Heart right ventricle (tissue), 16 donors: ENCODE data around the gene NSFL1C. TPM values are rescaled to one million over a fixed set of nuclear protein-coding genes. Genes with fewer than 3 reads are reported as not detected.

ENCODE experiments used
- ATAC-seq, 8 donors: fragments of 200-7000 bp; cut with Tn5 transposase; one replicate each; pipeline ENCODE4 v1.9.1; 2020; ENCODE audit warnings: mild to moderate bottlenecking in 8 of 8, moderate library complexity in 8 of 8, moderate number of reproducible peaks in 1 of 8
- DNase-seq, 2 donors: peaks; one replicate each; pipeline ENCODE4 v3.0.0-alpha.2; 2020
- H3K27ac ChIP-seq, 10 donors: fragments of 200-600 bp; sonication (generic) in 2 of 10; one replicate each; pipeline versions ENCODE4 v1.5.0 to v1.8.0; 2020 to 2022; ENCODE audit warnings: mild to moderate bottlenecking in 3 of 10
- H3K27me3 ChIP-seq, 7 donors: fragments of 200-600 bp; one replicate each; pipeline ENCODE4 v1.8.0; 2021 to 2022; ENCODE audit warnings: mild to moderate bottlenecking in 2 of 7
- H3K36me3 ChIP-seq, 9 donors: fragments of 200-600 bp; sonication (generic) in 1 of 9; one replicate each; pipeline versions ENCODE4 v1.5.0 to v1.8.0; 2020 to 2022; ENCODE audit warnings: mild to moderate bottlenecking in 2 of 9
- H3K4me1 ChIP-seq, 9 donors: fragments of 200-600 bp; sonication (generic) in 1 of 9; one replicate each; pipeline versions ENCODE4 v1.5.0 to v1.8.0; 2020 to 2022; ENCODE audit warnings: mild to moderate bottlenecking in 4 of 9
- H3K4me3 ChIP-seq, 10 donors: fragments of 200-600 bp; sonication (generic) in 2 of 10; one replicate each; pipeline versions ENCODE4 v1.5.0 to v1.8.0; 2020 to 2022; ENCODE audit warnings: mild to moderate bottlenecking in 7 of 10, moderate library complexity in 2 of 10
- H3K9me3 ChIP-seq, 11 donors: fragments of 200-600 bp in 10 of 11; sonication (generic) in 2 of 11; one replicate each; pipeline versions ENCODE4 v1.5.0 to v1.8.0; 2013 to 2022; ENCODE audit warnings: mild to moderate bottlenecking in 2 of 11, control low read depth in 1 of 11, moderate library complexity in 1 of 11
- WGBS, 2 donors: extraction: QIAGEN DNeasy Blood & Tissue Kit; methylation state at CpG; one replicate each; pipeline ENCODE4 v1.1.7; 2013; ENCODE audit warnings: inconsistent platforms in 1 of 2; 5-methylcytosine and 5-hydroxymethylcytosine counted together
- intact Hi-C, 10 donors: fragments of 100-400 bp; cut with DNase I; formaldehyde crosslinking; loops; one replicate each; pipeline versions ENCODE4 v1.11.1 to v1.14.2; 2022
- polyA plus RNA-seq, 2 donors: library from polyadenylated mRNA; stranded (reverse); fragments of 200-250 nt; gene quantifications; one replicate each; pipeline ENCODE4 v1.2.3, GENCODE V29; 2013
- total RNA-seq, 10 donors: library from RNA; stranded (reverse); fragmentation: NEBNext Ultra II Directional in 3 of 10; extraction: Animal tissue kit (Norgen Biotek cat#: 25700) in 3 of 10; gene quantifications; one replicate each; pipeline versions ENCODE4 v1.2.1 to v1.2.4, GENCODE V29; 2021 to 2023
- TF ChIP-seq, protein P1 (sequence below), 9 donors: fragments of 200-600 bp; sonication (generic) in 2 of 9; IDR thresholded peaks; one replicate each; pipeline versions ENCODE4 v1.5.0 to v1.8.0; 2021 to 2022; ENCODE audit warnings: antibody characterized with exemption in 9 of 9, mild to moderate bottlenecking in 5 of 9, moderate library complexity in 1 of 9
- donor health status: Arrhythmogenic right ventricular cardiomyopathy.
- donor health status: ischemic (EF 13 %, LVEDD 7.1; RV severe dilation, severe dysfunction).
- donor health status: healthy with polysubstance abuse.
- donor health status: DM: no; HTN: yes; CAD: no.
- donor health status: DM: no; HTN: no; CAD: no.
- donor health status: ischemic (EF 25% LVEDD 6.9; RV normal size, moderate dysfunction).
- donor health status: ischemic (EF 25% LVEDD 5.7; RV mildly dilated, moderate dysfunction).
- donor health status: healthy.
- donor health status: DM: yes; HTN: yes; CAD: no.
- donor health status: Ischemic cardiomyopathy.
- donor health status: ischemic (EF 35%, LVEDD 5.7; RV mildly dilated, moderate dysfunction).
- donor health status: nonischemic (EF 11% LVEDD 7.7; RV severe dilation, severe dysfunction).
- donor health status: DM: yes; HTN: yes; CAD: no.
- donor health status: PGD.
- donor health status: ischemic (EF 29% LVEDD 5.4; RV normal size, mild dysfunction).
- donor health status: nonischemic (EF 23%, LVEDD 6.1; RV moderate dilation, normal function).

The NSFL1C gene
- total and polyA plus RNA-seq, 12 donors: 39.4 to 75.6 (median 62.7) TPM

- WGBS, 2 donors: 83 to 86% methylated on average over 2 of the region's 2 CpGs
- TF ChIP-seq, protein P1, sequence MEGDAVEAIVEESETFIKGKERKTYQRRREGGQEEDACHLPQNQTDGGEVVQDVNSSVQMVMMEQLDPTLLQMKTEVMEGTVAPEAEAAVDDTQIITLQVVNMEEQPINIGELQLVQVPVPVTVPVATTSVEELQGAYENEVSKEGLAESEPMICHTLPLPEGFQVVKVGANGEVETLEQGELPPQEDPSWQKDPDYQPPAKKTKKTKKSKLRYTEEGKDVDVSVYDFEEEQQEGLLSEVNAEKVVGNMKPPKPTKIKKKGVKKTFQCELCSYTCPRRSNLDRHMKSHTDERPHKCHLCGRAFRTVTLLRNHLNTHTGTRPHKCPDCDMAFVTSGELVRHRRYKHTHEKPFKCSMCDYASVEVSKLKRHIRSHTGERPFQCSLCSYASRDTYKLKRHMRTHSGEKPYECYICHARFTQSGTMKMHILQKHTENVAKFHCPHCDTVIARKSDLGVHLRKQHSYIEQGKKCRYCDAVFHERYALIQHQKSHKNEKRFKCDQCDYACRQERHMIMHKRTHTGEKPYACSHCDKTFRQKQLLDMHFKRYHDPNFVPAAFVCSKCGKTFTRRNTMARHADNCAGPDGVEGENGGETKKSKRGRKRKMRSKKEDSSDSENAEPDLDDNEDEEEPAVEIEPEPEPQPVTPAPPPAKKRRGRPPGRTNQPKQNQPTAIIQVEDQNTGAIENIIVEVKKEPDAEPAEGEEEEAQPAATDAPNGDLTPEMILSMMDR (IDR thresholded peaks at IDR 0.05): no peak
- intact Hi-C loops: no loop called here
- Histone ChIP-seq H3K27me3 (peaks cover 0 to 6% (median 2%) of the 10 kb centered on the region in 7 donors), H3K27ac (no peak overlapping the region), H3K4me3 (no peak overlapping the region), H3K9me3 (no peaks in the 10 kb centered on the region), H3K4me1 (peaks cover 0 to 48% (median 0%) of the 10 kb centered on the region in 9 donors), H3K36me3 (no peaks in the 10 kb centered on the region)
- ATAC-seq: no peak
- DNase-seq: no peak
Observed at GRCh38 chr20:1486566-1486965, 19.9 kb upstream of the NSFL1C start.

DNA sequence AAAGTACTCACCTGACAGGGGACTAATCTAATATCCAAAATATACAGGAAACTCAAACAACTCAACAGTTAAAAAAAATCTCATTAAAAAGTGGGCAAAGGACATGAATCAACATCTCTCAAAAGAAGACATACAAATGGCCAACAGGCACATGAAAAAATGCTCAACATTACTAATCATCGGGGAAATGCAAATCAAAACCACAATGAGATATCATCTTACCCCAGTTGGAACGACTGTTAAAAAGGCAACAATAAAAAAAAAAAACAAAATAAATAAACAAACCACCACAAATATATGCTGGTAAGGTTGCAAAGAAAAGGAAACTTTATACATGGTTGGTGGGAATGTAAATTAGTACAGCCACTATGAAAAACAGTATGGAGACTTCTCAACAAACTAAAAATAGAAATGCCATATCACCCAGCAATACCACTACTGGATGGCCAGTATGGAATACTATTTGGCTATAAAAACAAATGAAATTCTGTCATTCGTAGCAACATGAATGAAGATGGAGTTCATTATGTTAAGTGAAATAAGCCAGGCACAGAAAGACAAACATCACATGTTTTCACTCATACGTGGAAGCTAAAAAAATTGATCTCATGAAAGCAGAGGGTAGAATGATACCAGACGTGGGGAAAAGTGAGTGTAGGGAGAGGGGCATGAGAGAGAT is 17.9 kb upstream of the NSFL1C start:
- H3K27ac ChIP-seq: no peak overlapping the region
- TF ChIP-seq, protein P1 (IDR thresholded peaks at IDR 0.05): no peak

DNA sequence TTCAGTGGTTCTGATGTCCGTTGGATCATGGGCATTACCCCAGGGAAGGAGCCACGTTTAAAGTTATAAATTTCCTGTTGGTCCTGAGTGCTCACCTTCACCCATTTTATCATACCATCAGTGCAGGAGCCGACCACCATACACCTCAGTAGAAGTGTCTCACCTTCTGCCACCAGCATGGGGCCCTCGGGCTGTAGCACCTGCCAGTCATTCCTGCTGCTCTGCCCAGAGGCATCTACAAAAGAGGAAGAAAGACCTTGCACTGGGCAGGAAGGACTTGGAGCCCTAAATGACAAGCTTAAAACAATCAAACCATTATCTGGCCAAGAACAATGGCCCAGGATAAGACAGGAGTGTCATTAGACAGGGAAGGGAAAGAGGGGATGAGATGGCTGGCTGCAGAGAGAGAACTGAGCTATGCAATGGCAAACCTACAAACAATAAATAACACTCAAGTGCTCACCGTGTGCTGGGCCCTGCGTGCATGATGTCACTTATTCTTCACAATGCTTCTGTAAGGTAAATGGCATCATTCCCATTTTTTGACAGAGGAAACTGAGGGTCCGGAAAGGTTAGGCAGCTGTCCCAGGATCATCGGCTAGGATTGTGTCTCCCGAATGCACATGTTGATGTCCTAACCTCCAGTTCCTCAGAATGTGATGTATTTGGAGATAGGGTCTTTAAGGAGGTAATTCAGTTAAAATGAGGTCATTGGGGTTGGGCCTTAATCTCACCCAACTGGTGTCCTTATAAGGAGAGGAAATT is 13.4 kb upstream of the NSFL1C start:
- no peaks in the 10 kb centered on the region for H3K9me3 ChIP-seq
- TF ChIP-seq, protein P1 (IDR thresholded peaks at IDR 0.05): no peak
- H3K36me3 ChIP-seq: peaks cover 0 to 28% (median 0%) of the 10 kb centered on the region in 9 donors
- no peak for ATAC-seq
- no peak for DNase-seq
- H3K4me3 ChIP-seq: no peak overlapping the region
- WGBS, 2 donors: 73 to 75% methylated on average over 9 of the region's 9 CpGs
- intact Hi-C loops: loop anchor here in 1 of 10 donors (5.0 kb wide), 1 partner anchor 772 kb away; no protein-coding TSS in a partner anchor
- peaks cover 0 to 20% (median 0%) of the 10 kb centered on the region in 9 donors for H3K4me1 ChIP-seq
- peaks cover 0 to 7% (median 6%) of the 10 kb centered on the region in 7 donors for H3K27me3 ChIP-seq
- no peak overlapping the region for H3K27ac ChIP-seq

More for the DNA sequence above, 17.9 kb upstream of the NSFL1C start:
- peaks cover 0 to 7% (median 4%) of the 10 kb centered on the region in 7 donors for H3K27me3 ChIP-seq
- peaks cover 0 to 51% (median 0%) of the 10 kb centered on the region in 9 donors for H3K4me1 ChIP-seq
- no peaks in the 10 kb centered on the region for H3K9me3 ChIP-seq
- no peak for ATAC-seq
- 57 to 58% methylated on average over 5 of the region's 5 CpGs for WGBS, 2 donors
- H3K36me3 ChIP-seq: peaks cover 0 to 5% (median 0%) of the 10 kb centered on the region in 9 donors
- DNase-seq: no peak
- intact Hi-C loops: loop anchor here in 1 of 10 donors (5.0 kb wide), 1 partner anchor 768 kb away; no protein-coding TSS in a partner anchor
- H3K4me3 ChIP-seq: no peak overlapping the region

DNA sequence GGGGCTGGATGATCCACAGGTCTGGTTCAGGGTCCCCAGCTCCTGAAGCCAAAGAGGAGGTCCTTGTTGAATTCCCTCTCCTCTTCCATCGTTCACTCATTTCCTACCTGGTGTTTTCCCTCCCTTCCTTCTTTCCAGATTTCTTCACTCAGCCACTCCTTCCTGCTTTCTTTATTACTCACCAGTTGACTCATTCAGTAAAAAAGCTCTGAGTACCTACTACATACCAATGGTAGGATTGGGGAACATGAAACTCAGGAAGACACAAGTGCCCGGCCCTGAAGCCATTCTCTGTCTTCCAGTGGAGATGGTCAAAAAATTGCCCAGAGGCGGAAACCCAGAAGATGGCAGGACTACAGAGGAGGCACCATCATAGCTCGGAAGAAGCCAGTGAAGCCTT is 11.9 kb upstream of the NSFL1C start:
- Histone ChIP-seq H3K36me3 (peaks cover 0 to 28% (median 0%) of the 10 kb centered on the region in 9 donors), H3K27me3 (peaks cover 0 to 7% (median 6%) of the 10 kb centered on the region in 7 donors), H3K27ac (no peak overlapping the region), H3K4me3 (no peak overlapping the region), H3K9me3 (no peaks in the 10 kb centered on the region), H3K4me1 (peaks cover 0 to 13% (median 0%) of the 10 kb centered on the region in 9 donors)
- ATAC-seq (no peak), DNase-seq (no peak)
- TF ChIP-seq, protein P1 (IDR thresholded peaks at IDR 0.05): no peak
- 89% methylated on average over 4 of the region's 4 CpGs for WGBS, 2 donors
- intact Hi-C loops: no loop called here
